ENCODE results near the gene RRM1. TPM values are rescaled to one million over a fixed set of nuclear protein-coding genes. Genes with fewer than 3 reads are reported as not detected.
"Not testable (repeated sequence)": the region's sequence is repeated elsewhere in the genome, so short reads cannot be mapped to it uniquely, and the experiment has no call there.

Gene RRM1
- total RNA-seq (2014; rRNA removed; shearing (Covaris generic)) = 134 and 138 TPM in 2 replicates

- peak; percentile 93 for DNase-seq (ENCODE audit: low read depth)
Observed at GRCh38 chr11:4094348-4095291, at the start of gene RRM1. Gene RRM1, plus strand, starts transcription at chr11:4094799. Its CDS starts 214 bp downstream, at chr11:4095013.

DNA sequence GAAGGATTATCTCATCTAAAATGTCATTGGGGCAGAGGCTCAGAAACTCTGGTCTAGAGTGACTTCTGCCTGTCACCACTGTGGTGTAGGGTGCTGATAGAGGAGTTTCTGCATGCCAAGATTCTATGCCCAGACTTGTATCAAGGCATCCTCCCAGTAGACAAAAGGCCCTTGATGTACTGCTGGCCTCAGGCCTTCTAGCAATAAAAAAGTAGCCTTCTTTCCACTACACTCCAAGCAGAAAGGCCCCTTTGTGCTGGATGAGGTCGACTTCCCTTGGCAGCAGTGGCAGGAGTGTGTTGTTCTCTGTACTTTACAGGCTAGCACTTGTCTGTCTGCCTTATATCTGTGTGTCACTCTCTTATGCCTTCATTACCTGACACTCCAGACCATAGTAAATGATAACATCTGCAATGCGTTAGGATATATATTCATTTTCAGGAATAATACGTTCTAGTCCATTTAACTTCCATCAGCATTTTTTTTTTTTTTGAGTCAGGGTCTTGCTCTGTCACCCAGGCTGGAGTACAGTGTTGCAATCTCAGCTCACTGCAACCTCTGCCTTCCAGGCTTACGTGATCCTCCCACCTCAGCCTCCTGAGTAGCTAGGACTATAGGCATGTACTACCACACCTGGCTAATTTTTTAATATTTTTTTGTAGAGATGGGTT lies 49.5 kb upstream of the RRM1 start:
- peak; percentile 49 for DNase-seq (ENCODE audit: low read depth)

GRCh38 chr11:4048340-4048739 lies 46.3 kb upstream of the RRM1 start:
- peak; percentile 33 for DNase-seq (ENCODE audit: low read depth)

DNA sequence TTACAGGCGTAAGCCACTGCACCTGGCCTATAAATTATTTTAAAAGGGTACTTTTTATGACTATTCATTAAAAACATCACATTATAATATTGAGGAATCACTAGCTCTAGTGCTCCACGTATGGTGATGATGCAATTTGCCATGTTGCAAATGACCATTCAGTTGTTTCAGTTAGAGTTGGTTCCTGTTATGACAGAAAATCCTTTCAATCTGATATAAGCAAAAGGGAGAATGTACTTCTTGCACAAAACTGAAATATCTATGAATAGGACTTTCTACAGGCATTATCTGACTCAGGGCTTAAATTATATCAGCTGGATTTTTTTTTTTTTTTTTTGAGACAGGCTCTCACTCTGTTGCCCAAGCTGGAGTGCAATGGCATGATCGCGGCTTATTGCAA lies 45.6 kb upstream of the RRM1 start:
- no peak for DNase-seq (ENCODE audit: low read depth)

GRCh38 chr11:4050138-4050537 lies 44.5 kb upstream of the RRM1 start:
- no peak for DNase-seq (ENCODE audit: low read depth)

- DNase-seq (ENCODE audit: low read depth) = not testable (repeated sequence)
Observed at GRCh38 chr11:4053200-4053599, 41.4 kb upstream of the RRM1 start.

DNA sequence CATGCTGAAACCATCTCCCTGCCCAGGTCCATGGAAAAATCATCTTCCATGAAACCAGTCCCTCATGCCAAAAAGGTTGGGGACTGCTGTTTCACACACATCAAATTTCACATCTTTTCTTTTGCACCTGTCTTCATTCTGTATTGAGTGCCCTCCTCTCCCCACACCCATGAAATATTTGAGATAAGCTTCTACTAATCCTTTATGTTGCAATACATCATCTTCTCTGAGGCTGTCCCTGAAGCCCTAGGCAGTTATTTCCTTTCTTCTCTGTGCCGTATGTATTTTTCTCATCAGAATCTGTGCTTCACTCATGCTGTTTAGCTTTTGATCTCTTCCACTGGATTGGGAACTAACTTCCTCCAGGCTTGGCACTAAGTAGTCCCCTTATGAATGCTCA lies 40.0 kb upstream of the RRM1 start:
- no peak for DNase-seq (ENCODE audit: low read depth)

DNA sequence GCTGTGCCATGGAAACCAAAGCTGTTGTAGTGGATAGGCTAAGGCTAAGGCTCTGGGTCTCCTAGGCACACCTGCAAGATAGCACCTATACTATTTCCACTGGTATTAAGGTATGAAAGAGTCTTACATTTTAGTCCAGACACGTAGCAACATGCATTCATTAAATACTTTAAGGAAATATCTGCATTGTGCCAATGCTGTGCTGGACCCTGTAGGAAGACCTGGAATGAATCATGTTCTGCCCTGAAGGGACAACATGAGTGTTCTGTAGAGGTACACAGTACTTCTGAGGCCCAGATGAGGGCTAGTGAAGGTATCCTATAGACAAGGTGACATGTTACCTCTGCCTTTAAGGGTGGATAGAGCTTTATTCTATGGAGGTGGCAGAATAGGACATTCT lies 35.2 kb upstream of the RRM1 start:
- DNase-seq (ENCODE audit: low read depth) = no peak

DNA sequence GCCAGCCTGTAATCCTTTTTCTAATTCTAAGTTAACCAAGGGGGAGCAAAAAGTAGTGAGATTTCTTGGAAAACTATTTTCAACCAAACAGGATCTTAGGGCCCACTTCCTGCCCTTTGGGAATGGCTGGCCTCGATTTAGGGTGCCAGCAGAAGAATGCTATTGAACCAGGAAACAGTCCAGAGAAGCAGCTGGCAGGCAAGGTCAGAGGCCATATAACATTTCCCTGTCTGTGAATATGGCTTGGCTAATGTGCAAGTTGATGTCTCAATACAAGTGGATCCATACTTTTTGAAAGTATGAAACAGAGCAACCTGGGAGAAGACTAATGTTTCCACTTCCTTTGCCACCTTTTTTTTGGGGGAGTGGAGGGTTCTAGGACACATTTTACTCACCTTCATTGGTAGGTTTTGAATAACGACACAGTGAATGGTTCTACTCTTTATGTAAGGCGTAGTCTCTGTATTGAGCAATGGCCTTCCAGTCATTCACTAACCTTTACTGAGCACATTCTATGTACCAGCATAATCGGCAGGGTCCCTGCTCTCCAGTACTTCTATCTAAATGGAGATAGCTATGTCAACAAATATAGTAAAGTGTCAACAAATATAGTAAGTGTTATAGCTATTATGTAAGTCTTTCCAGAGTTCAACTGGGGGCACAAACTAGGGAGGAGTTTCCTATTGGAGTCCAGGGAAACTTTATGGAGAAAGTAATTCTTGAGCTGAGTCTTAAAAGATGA lies 34.2 kb upstream of the RRM1 start:
- no peak for DNase-seq (ENCODE audit: low read depth)

- DNase-seq (ENCODE audit: low read depth) = no peak
Observed at GRCh38 chr11:4061700-4062099, 32.9 kb upstream of the RRM1 start.

DNA sequence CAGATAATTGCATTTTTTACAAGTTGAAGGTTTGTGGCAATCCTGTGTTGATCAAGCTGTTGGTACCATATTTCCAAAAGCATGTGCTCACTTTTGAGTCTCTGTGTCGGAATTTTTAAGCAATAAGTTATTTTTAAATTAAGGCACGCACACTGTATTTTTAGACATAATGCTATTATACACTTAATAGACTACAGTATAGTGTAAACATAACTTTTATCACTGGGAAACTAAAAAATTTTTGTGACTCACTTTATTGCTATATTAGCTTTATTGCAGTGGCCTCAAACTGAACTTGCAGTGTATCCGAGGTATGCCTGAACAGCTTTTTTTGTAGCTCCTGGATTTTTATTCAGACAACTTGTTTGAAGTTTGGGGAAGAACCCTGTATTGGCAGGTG lies 31.3 kb upstream of the RRM1 start:
- DNase-seq (ENCODE audit: low read depth) = no peak

GRCh38 chr11:4064278-4064955 lies 30.2 kb upstream of the RRM1 start:
- DNase-seq (ENCODE audit: low read depth) = no peak

GRCh38 chr11:4065086-4065485 lies 29.5 kb upstream of the RRM1 start:
- DNase-seq (ENCODE audit: low read depth) = no peak

DNA sequence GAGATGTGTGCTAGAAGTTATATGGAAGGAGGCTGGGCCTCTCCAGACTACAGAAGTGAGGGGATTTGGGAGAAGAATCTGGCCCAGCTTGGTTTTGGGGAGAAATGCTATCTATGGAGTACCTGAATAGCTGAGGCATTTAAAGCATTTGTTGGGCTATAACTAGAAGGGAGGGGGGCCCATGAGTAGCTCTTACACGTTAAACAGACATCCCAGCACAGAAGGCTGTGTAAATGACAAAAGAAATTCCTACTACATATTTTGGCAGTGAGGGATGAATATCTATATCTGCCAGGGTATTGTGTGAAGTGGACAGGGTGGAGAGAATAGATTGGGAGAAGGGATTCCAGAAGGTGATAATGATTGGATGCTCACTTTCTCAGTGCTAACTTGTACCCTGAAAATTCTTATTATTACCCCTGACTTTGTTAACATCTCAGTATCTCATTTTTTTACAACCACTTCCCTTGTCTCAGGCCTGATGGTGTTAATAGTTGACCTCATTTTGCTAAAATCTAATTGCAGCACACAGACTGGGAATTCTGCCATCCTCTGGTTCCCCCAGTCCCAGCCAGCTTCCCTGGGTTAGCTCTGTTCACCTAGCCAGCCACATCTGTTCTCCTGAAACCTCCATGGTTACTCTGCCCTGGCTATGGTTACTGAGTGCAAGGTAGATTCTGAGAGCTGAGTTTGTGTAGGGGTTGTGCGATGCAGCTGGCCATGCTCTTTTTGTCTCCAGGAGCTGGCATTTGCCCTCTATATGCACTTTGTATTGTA lies 28.8 kb upstream of the RRM1 start:
- no peak for DNase-seq (ENCODE audit: low read depth)

- DNase-seq (ENCODE audit: low read depth) = no peak
Observed at GRCh38 chr11:4066910-4067309, 27.7 kb upstream of the RRM1 start.

DNA sequence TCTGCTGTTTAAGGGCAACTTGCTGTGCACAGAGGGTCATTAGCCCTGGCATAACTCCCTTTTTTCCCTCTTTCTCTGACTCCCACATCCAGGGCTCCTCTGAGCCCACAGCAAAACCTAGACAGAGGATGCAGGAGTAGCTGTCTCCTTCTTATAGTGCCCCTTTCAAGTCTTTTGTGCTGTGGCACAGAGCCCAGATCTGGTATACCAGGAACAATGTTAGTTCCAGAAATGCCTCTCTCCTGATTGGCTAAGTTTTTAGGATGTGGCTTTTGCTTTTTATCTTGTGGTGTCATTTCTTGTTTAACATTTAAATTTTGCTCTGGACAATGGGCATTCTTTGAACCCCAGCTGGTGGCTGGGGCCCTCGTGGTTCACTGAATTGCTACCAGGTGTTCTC lies 25.6 kb upstream of the RRM1 start:
- DNase-seq (ENCODE audit: low read depth) = peak; percentile 27

- DNase-seq (ENCODE audit: low read depth) = no peak
Observed at GRCh38 chr11:4071325-4071724, 23.3 kb upstream of the RRM1 start.

GRCh38 chr11:4071914-4072313 lies 22.7 kb upstream of the RRM1 start:
- no peak for DNase-seq (ENCODE audit: low read depth)

GRCh38 chr11:4072668-4073285 lies 21.8 kb upstream of the RRM1 start:
- DNase-seq (ENCODE audit: low read depth) = peak; percentile 66

DNA sequence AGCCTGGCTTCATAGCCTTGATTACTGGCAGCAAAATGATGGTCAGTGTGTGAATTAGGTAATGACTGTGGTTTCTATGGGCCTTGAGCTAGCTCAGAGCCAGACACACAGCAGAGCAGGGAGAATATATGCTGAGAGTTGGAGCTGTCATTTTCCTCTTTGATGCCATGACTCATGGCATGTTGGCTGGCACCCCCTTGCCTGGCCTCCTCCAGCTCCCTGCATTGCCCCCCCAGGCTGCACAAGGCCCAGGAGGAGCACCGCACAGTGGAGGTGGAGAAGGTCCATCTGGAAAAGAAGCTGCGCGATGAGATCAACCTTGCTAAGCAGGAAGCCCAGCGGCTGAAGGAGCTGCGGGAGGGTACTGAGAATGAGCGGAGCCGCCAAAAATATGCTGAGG lies 20.3 kb upstream of the RRM1 start:
- no peak for DNase-seq (ENCODE audit: low read depth)

DNA sequence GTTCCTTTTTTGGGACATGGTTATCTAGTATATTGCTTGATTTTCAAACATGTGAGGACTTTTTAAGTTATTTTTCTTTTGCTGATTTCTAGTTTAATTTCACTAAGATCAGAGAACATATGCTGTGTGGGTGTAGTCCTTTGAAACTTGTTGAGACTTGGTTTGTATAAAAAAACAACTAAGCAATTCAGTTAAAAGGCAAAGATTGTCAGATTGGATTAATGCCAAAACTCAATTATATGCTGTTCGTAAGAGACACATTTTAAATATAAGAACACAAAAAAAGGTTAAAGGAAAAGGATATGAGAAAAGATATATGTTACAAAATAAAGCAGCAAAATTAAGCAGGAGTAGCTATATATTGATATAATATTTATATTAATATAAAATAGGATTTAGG lies 17.8 kb upstream of the RRM1 start:
- DNase-seq (ENCODE audit: low read depth) = no peak

Data from RPMI7951 (cell line).